Subcutaneous adipose tissue (tissue), 4 donors: ENCODE data around the gene MSL3B. TPM values are rescaled to one million over a fixed set of nuclear protein-coding genes. Genes with fewer than 3 reads are reported as not detected.

ENCODE experiments used
- total RNA-seq, 4 donors: library from RNA; depleted of rRNA; stranded (reverse); fragments of >200 nt; gene quantifications; one replicate each; pipeline ENCODE4 v1.1.0, GENCODE V29; 2016
- TF ChIP-seq, protein P1 (sequence below): fragments of 450-650 bp; IDR thresholded peaks from one replicate; pipeline ENCODE4 v1.5.1; 2016; ENCODE audit warnings: low read depth, mild to moderate bottlenecking, control low read depth, antibody characterized with exemption, moderate library complexity

The MSL3B gene

DNA sequence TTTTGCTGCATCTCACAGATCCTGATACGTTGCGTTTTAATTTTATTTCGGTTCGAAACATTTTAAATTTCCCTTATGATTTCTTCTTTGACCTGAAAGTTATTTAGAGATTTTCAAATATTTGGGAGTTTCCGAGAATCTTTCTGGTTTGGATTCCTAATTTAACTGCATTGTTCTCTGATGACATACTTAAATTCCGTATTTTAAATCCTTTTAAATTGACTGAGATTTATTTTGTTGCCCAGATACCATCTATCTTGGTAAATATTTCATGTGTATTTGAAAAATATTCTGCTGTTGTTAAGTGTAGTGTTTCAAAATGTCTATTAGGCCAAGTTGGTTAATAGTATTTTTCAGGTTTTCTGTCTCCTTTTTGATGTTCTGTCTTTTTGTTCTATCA lies 52.3 kb downstream of the MSL3B start:
- TF ChIP-seq, protein P1, sequence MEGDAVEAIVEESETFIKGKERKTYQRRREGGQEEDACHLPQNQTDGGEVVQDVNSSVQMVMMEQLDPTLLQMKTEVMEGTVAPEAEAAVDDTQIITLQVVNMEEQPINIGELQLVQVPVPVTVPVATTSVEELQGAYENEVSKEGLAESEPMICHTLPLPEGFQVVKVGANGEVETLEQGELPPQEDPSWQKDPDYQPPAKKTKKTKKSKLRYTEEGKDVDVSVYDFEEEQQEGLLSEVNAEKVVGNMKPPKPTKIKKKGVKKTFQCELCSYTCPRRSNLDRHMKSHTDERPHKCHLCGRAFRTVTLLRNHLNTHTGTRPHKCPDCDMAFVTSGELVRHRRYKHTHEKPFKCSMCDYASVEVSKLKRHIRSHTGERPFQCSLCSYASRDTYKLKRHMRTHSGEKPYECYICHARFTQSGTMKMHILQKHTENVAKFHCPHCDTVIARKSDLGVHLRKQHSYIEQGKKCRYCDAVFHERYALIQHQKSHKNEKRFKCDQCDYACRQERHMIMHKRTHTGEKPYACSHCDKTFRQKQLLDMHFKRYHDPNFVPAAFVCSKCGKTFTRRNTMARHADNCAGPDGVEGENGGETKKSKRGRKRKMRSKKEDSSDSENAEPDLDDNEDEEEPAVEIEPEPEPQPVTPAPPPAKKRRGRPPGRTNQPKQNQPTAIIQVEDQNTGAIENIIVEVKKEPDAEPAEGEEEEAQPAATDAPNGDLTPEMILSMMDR, result no peak

Other genes starting within 250 kb of the MSL3B start
- not detected for gene UGT1A10, start 231.9 kb downstream of the MSL3B start, total RNA-seq
- gene UGT1A9, start 196.5 kb downstream of the MSL3B start, total RNA-seq, result not detected
- gene UGT1A7, start 186.5 kb downstream of the MSL3B start, total RNA-seq, result under 1 TPM in 1 of 4 donors, not detected in 3; 0.88 TPM
- gene UGT1A6, start 175.5 kb downstream of the MSL3B start, total RNA-seq, result not detected
- not detected for gene UGT1A5, start 155.5 kb downstream of the MSL3B start, total RNA-seq
- gene UGT1A4, start 149.7 kb downstream of the MSL3B start, total RNA-seq, result not detected
- gene UGT1A3, start 139.3 kb downstream of the MSL3B start, total RNA-seq, result not detected
- gene UGT1A1, start 108.1 kb downstream of the MSL3B start, total RNA-seq, result not detected
- gene MROH2A, start 90.1 kb downstream of the MSL3B start, total RNA-seq, result not detected
- 1 to 10 TPM in 2 of 4 donors, not detected in 2; 1.9 to 2.0 TPM for gene HJURP, start 13.9 kb downstream of the MSL3B start, total RNA-seq
- gene TRPM8, start 49.0 kb upstream of the MSL3B start, total RNA-seq, result 1 to 10 TPM in 1 of 4 donors, not detected in 3; 1.7 TPM
- gene SPP2, start 182.3 kb upstream of the MSL3B start, total RNA-seq, result not detected